Iris pigment epithelial cell (primary cell): ENCODE data around the gene SLC9A9.
"Not testable (repeated sequence)": the region's sequence is repeated elsewhere in the genome, so short reads cannot be mapped to it uniquely, and the experiment has no call there.

ENCODE experiments used
- DNase-seq: peaks from one replicate; pipeline ENCODE4 v3.0.0-alpha.2; 2011; ENCODE audit warnings: low read depth

Gene SLC9A9

DNA sequence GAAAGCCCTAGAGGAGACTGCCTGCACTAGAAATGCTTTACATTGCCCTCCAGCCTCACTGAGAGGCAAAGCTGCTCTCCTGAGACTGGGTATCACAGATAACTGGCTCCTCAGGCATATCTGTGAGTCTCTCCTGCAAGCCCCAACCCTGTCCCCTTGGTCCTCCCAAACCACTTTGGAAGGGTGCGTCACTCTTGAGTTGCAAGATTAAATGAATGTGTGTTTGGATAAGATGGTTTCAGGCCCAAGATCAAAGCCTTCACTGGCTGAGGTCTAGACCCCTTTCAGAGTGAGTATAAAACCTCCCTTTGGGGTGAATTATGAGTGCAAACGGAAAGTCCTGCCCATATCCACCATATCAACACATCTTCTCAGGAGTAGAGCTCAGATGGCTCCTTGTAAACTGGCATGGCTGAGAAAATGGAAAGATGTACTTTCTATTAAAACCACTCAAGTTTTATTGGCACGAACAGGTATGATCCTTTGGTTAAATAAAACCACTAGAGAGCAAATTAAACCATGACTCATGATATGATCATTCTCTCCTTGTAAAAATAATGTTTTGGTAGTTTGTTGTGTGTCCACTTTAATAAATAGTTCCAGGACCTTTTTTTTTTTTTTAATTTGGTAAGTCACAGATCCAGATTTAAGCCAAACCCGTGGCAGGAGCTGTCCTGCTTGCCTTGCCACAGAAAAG, 564.7 kb downstream of the SLC9A9 start:
- DNase-seq: no peak

DNA sequence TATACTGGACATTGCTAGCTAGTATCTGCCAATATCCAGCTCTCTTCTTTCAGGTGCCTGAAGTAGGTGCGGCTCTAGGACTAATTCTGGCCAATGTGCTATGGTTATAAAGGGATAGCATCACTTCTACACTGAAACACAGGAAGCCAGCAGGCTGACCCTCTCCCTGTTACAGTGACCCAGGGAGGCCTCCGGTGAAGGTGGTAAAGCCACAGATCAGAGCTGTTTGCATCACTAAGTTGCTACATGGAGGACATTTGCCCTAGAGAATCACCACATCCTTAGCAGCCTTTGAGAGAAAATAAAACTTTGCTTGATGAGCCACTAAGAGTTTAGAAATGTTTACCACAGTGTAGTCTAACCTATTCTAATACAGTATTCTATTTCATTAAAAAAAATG, 567.3 kb downstream of the SLC9A9 start:
- DNase-seq: no peak

DNA sequence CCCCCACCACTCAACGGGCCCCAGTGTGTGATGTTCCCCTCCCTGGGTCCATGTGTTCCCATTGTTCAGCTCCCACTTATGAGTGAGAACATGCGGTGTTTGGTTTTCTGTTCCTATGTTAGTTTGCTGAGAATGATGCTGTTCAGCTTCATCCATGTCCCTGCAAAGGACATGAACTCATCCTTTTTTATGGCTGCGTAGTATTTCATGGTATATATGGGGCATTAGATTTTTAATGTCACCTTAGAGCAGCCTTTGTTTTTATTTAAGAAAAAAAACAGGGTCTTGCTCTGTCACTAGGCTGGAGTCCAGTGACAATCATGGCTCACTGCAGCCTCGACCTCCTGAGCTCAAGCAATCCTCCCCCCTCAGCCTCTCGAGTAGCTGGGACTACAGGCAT, 568.7 kb downstream of the SLC9A9 start:
- DNase-seq: not testable (repeated sequence)

DNA sequence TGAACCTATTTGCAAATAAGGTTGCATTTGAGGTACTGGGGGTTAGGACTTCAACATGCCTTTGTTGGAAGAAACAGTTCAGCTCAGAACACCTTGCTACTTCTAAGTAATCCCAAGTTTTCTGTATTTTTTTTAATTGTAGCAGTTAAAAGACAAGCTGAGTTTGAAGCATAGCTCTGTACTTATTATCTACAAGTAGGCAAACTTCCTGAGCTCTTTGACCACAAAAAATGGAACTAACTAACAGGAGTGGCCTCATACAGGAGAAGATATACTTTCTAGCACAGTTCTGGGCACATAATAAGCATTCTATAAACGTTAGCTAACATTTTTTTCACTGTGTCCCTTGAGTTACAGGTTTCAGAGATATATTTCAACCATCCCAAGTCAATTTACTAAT, 569.5 kb downstream of the SLC9A9 start:
- DNase-seq: no peak

DNA sequence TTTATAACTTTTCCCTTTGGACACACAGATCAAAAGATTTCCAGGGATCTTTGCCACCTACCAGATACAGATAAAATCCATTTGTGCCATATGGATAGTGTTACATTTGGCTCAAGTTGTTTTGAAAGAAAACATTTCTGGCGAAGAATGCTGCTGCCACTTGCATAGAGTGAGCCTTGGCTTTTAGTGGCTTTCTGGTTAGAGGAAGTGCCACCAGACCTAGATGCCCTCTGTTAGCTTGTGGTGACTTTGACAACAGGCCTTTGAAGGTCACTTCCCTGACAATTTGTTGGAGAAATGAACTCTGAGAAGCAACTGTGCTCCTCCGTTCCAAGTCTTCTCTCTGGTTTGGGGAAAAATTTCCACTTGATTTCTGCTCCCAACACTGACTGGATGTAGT, 570.7 kb downstream of the SLC9A9 start:
- DNase-seq: no peak

DNA sequence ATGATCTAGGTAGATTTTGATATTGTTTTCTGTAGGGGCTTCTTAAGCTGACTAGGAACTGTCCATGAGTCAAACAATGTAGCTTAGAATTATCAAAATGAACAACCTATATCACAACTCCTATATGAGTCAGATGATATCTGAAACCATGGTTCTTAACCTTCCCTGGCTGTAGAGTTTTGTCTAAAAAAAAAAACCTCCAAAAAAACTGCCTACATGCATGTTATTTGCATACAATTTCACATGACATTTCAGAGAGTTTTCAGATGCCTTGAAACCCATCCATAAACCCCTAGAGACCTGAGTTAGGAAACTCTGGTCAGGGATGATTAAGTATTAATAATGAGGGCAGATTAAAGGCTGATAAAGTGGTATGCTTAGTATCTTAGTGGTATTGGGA, 571.7 kb downstream of the SLC9A9 start:
- DNase-seq: no peak

DNA sequence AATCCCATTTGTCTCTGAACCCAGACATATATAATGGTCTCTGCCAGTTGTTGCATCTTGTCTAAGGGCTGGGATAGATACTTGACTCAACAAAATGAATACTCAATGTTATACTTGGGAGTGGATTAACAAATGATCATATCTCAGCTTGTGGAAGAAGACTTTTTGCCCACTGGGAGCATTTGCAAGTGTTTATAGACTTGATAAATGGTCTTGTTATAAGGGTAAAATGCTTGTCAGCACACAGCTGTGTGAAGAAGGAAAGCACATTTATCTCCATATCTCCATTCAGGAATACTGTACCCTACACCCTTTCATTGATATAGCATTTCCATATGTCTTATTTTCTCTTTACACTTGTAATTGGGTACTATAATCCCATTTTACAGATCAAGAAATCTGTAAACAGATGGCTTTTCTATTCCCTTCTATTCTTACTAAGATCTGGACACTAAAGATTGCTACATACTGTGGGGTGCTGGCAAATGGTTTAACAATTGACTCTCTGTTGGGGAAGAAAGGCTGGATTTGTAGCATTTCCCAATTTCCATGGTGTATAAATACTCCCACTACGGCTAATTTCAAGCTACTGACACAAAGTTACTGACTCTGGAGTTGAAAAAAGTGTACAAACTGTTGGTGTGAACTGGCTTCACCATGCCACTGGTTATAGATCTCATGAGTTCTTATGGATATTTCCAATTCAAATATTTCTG, 574.1 kb downstream of the SLC9A9 start:
- DNase-seq: no peak

DNA sequence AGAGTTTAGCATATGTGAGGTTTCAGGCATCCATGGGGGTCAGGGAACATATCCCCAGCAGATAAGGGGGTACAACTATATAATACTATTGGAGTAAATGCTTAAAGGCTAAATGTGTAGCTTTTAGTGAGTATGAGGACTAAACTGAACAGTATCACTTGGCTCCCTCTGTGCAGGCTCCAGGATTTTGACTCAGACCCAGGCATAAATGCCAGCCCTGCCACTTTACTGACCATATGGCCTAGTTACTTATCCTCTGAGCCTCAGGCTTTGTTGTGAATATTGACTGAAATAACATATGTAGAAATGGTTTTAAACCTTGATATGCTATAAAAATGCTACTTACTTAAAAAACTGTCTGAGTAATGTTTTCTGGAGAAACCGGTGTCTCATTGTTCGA, 577.1 kb downstream of the SLC9A9 start:
- DNase-seq: no peak

DNA sequence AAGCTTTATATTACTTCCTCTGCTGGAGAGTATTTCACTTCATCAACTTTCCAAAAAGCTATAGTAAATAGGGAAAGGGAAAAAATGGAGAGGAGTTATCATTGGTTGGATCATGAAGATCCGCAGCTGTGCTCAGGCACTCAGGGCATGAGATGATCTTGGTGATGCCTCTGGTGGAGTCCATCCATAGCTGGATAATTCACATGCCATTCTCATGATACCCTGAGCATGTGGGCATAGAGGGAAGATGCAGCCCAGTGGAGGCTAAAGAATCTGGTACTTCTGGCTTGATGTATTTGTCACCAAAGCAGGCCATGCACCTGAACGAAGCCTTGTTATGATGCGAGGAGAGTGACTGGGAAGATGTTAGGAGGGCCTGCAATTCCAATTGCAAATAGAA, 578.5 kb downstream of the SLC9A9 start:
- no peak for DNase-seq

DNA sequence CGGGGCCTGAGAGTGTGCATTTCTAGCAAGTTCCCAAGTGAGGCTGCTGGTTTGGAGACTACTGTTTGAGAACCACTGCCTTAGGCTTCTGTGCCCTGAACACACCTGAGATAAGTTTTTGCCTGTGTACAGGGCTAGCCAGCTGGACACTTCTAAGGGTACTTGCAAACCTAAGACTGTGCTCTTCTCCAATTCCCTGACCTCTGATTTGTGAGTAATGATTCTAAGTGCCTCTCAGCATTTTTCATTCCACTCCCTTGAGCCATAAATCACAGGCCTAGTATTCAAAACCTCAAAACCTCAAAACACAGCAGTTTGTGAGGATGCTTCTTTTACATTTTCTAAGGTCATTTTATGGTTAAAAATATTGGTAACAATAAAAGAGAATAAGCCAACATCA, 580.3 kb downstream of the SLC9A9 start:
- peak; percentile 57 for DNase-seq

DNA sequence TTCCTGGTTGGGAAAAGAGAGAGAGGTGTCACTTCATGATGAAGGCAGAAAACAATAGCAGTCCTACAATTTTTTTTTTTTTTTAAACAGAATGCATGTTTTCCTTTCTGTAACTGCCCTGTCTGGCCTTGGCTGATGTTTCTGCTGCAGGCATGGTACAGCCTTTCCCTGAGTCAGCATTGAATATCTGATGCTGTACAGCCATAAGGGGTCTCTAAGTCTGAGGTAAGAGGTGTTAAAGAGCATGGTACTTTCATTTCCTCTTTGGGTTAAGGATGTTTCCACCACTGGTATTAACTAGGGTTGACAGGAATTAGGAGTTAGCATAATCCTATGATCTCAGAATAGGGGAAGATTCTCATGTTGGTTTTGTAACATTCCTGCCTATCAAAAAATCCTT, 581.3 kb downstream of the SLC9A9 start:
- no peak for DNase-seq

DNA sequence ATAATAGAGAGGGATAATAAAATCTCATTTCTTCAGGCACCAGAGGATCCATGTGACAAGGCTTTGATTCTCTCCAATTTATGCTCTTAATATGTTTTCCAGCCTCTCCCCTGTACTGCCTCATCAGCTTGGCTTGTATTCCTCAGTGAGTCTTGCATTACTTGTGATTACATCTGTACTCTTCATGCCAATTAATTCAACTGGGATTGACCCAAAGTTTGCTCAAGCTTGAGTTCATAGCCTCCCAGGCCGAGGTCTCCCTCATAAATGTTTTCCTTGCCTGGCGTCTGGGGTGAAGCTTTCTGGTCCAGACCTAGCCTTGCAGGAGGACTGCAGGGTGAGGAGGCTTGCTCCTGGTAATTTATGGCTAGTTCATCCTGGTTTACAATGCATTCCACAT, 581.8 kb downstream of the SLC9A9 start:
- no peak for DNase-seq

DNA sequence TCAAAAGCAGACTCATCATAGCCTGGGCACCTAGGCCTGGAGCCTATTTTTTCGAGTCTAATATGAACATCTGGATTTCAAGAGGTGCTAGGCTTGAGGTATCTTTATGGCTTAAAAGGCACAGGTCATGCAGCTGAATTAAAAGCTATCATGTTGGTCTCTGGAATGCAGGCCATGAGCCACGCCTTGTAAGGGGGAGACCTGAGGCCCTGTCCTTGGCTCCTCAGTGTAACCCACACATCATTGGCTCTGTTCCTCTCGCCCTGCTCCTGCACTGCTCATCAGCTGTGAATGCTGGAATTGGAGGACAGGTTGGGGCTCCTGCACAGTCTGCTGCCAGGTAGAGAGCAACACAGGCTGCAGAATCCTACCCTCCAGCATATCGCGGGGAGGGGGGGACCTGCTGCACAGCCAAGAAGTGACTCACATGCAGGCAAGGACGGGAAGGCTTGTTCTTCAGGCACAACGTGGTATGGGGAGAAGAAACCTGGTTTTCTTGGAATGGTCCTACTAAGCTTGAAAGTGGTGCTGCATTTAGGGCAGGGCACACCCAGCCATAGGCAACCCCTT, 582.7 kb downstream of the SLC9A9 start:
- DNase-seq: no peak

DNA sequence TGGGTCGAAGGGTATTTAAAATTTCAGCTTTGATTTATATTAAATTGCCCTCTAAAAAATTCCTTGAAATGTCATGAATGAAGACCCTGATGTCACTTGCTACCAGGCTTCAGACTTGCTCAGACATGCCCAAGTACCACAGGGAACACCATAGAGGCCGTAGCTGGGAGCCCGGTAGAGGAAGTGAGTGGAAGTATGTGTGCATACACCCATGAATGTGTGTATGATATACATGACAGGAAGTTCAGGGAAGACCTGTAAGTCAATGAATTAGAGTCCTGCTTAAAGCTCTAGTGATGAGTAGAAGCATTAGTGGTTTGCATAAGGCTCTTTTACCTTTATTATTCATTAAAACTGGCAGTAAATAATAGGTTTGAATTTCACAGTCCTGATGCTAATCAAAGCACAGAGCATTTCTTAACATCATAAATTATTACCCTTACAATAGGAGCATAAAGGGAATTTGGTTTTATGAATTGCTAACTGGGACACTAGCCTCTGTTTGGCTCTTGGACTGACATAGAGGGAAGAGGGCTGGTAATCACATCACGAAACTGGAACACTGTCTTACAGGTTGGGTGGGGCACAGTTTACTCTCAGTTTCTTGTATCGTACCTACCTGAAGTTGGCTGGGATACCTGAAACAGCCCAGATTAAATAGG, 584.3 kb downstream of the SLC9A9 start:
- no peak for DNase-seq

DNA sequence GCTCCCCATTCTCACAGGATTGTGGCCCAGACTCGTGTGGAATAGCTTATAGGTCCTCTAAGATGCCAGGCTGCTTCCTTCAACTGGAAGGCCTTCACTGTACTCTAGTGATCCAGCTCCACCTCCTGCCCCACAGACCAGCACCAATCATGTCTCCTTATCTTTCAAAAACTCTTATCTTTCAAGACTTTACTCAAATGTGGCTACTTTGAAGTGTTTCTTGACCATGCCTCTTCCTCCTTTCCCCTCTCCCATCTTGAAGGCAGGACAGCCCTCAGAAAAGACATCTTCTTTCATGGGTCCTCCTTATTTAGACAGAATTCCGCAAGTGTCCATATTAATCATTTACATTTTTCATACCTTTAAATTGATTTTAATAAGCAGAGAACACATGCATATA, 586.4 kb downstream of the SLC9A9 start:
- no peak for DNase-seq

DNA sequence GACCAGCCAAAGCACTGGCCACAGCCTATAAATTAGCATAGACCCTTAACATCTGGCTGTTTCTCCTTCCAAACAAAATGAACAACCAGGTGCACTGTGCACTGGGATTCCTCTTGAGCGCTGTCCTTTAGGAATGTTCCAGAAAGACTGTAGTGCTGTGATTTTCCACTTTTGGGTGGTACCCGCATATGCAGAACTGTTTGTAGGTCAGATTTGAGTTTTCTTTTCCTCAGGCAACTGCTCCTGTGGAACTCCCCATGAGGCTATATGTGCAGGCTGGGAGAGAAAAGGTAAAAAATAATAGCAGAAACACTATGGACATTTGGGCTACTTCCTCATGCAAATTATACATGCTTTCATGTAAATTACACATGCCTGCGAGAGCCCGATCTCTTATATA, 589.6 kb downstream of the SLC9A9 start:
- DNase-seq: no peak

DNA sequence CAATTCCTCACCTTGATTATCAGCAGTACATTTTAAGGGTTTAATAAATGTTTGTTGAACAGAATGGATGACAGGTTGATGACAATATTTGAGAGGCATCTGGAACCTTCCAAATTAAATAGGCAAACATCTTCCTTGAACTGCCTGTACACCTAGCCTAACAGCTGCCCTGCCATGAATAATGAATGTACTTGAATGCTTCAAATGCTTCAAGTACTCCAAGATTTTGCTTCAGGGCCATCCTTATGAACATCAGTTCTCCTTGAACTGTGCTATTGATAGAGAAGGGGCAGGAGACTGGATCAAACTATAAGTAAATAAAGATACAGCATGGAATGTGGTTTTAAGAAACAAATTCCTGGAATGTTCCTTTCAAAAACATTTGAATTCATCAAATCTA, 591.9 kb downstream of the SLC9A9 start:
- no peak for DNase-seq

DNA sequence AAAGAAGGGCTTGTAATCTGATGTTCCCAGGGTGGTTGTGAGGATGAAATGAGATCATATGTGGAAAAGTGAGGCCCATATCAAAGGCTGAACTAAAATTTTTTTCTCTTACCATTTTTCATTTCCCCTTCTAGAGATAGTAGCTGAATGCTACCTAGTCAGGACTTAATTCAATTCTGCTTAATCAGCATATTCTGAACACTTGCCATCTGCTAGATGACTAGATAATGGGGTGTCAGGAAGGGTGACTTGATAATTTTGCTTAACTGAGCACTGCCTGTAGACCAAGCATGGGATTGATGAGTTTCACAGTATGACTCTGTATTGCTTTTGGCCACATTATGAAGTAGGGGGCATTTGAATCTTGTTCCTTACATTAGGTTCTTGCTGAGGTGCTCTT, 592.5 kb downstream of the SLC9A9 start:
- DNase-seq: no peak

DNA sequence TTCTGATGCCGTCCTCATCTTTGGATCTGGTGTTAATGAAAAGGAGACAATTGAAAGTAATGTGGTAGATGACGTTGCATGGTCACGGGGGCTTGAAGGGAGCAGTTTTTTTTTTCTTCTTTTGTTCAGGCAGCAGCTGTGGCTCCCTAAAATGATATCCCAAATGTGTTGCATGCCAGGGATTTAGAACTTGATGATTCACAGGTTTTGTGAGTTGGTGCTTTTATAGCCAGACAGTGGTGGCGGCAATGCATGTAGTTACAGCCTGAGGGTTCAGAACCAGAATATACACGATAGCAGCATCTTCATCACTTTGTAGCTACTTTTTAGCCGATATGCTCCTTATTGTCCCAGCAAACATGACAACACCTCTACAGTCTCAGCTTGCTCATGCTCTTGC, 595.3 kb downstream of the SLC9A9 start:
- DNase-seq: no peak

DNA sequence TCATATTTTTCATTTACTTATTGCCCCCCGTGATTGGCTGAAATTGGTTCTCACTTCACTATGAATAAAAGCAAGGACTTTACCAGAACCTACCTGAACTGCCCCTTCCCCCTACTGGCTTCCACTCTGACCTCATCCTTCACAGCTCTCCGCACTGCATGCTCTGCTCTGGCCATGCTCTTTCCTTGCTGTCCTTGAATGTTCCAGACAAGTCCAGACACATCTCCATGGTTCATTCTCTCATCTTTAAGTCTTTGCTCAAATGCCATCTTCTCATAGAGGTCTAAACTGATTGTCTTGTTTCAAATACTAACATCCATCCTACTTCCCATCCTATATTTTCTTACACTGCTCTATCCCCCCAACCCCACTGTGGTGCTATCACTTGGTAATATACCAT, 599.3 kb downstream of the SLC9A9 start:
- no peak for DNase-seq

DNA sequence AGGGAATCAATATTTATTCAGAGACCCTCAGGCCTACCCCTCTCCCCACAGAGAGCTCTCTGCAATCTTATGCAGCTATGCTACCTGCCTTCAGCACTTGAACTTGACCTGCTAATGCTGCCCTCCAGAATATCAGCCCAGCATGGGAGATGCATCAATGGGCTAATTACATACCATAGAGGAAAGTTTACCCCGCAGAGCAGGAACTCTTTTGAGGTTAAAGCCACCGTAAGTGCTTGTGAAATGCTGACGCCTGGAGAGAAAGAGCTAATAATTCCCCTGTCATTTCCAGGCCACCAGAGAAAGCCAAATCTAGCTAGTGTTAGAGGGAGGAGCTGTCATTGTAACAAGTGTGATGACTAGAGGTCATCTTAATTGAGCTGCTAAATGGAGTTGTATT, 601.2 kb downstream of the SLC9A9 start:
- DNase-seq: no peak

DNA sequence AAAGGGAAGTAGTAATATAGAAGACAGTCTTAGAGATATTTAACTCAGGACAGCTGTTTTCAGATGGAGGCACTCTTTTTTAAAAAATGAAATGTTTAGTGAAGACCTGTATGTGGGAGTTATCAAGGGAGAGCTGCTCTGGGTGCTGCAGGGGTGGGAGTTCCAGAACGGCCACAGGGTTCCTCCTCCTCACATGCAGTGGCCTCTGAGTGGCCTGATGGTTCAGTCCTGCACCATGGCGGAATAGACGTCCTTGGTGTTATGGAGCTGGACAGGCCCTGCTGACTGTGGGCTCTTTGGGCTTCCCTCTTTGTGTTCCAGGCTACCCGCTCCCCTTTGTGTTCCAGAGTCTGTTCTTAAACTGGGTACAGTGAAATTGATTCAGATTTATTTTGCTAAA, 602.6 kb downstream of the SLC9A9 start:
- DNase-seq: no peak

DNA sequence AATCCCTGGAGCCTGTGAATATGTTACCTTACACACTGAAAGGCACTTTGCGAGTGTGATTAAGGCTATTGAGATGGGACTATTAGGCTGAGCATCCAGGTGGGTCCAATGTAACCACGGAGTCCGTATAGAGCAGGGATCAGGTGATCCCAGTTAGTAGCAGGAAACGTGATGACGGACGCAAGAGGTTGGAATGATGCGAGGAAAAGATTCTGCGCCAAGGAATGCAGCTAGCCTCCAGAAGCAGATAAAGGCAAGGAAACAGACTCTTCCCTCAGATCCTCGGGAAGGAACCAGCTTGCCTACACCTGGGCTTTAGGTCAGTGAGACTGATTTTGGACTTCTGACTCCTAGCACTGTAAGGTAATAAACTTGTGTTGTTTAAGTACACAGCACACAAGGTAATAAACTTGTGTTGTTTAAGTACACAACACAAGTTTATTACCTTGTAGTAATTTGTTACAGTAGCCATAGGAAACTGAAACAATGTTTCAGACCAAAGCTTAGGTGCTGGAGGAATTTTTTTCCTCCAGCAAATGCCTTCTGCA, 603.7 kb downstream of the SLC9A9 start:
- DNase-seq: no peak
